K562 (cell line): Measurements from ENCODE around the gene MAN1A1. TPM values are rescaled to one million over a fixed set of nuclear protein-coding genes. Genes with fewer than 3 reads are reported as not detected.

Experiments
- ATAC-seq: fragments of 200-7000 bp; cut with Tn5 transposase; 3 replicates; pipeline ENCODE4 v1.9.1; 2020; ENCODE audit warnings: moderate library complexity
- BruUV-seq: library from RNA; stranded (reverse); fragments of 400-500 nt; replicated peaks from 2 replicates; lab custom pipeline; 2021; lab: Mats Ljungman, UMichigan
- CTCF ChIA-PET: fragments of 300-600 bp; formaldehyde crosslinking; extraction: SDS; loops from one replicate; lab custom pipeline; 2021; ENCODE audit warnings: low intra/inter-chr PET ratio; lab: Yijun Ruan, JAX
- POLR2A ChIA-PET: fragments of 300-600, 350-650 bp; sonication (Branson Sonifier 250); formaldehyde crosslinking; extraction: SDS; loops from one replicate; lab custom pipeline; 2021; ENCODE audit warnings: antibody characterized with exemption, inconsistent platforms; lab: Yijun Ruan, JAX
- DNase-seq, 4 experiments: peaks; one replicate each; pipeline versions ENCODE4 v3.0.0 to v3.0.0-alpha.2; 2011 to 2018; ENCODE audit warnings: low spot score in 3 of 4, mixed read lengths in 3 of 4; ENCODE audit errors: extremely low read depth in 1 of 4
- FAIRE-seq: peaks from 2 replicates; lab custom pipeline; 2011; peaks lifted over from hg19 to GRCh38; lab: Jason Lieb, UNC
- H2AFZ ChIP-seq: 2 replicates; pipeline ENCODE4 v1.6.0; 2011; ENCODE audit warnings: low read depth, low read length, control low read depth, inconsistent platforms
- H3K27ac ChIP-seq: fragments of 200-600 bp; 3 replicates; pipeline ENCODE4 v1.8.0; 2011; ENCODE audit warnings: low read depth, mild to moderate bottlenecking, control low read depth, inconsistent platforms, low read length, moderate library complexity, mixed read lengths; ENCODE audit errors: extremely low read depth
- H3K27me3 ChIP-seq, 2 experiments: fragments of 300-600 bp in 1 of 2; 2 replicates in 1 of 2; 3 replicates in 1 of 2; pipeline versions ENCODE4 v1.6.0 to v1.8.0; 2011; ENCODE audit warnings: inconsistent platforms in 2 of 2, low read length in 2 of 2, mild to moderate bottlenecking in 1 of 2, mixed read lengths in 1 of 2, moderate library complexity in 1 of 2; ENCODE audit not compliant: control insufficient read depth in 2 of 2, insufficient read depth in 2 of 2
- H3K36me3 ChIP-seq: fragments of 300-600 bp; 3 replicates; pipeline ENCODE4 v1.8.0; 2011; ENCODE audit warnings: mild to moderate bottlenecking, low read length, inconsistent platforms; ENCODE audit not compliant: control insufficient read depth, insufficient read depth
- H3K4me1 ChIP-seq, 2 experiments: fragments of 200-600 bp in 1 of 2; replicated peaks in 1 of 2; 2 replicates in 1 of 2; 3 replicates in 1 of 2; pipeline versions ENCODE4 v1.5.1 to v1.8.0; 2011; ENCODE audit warnings: inconsistent platforms in 2 of 2, low read length in 2 of 2, mild to moderate bottlenecking in 1 of 2, mixed read lengths in 1 of 2, moderate library complexity in 1 of 2; ENCODE audit not compliant: control insufficient read depth in 2 of 2, insufficient read depth in 2 of 2
- H3K4me2 ChIP-seq: 2 replicates; pipeline ENCODE4 v1.6.1; 2011; ENCODE audit warnings: low read length, control low read depth, inconsistent platforms, mixed read lengths; ENCODE audit not compliant: insufficient read depth
- H3K4me3 ChIP-seq: fragments of 200-600 bp; sonication (generic), shearing (Covaris generic); 2 replicates; pipeline ENCODE4 v1.5.1; 2016; ENCODE audit warnings: control low read depth, inconsistent platforms
- H3K79me2 ChIP-seq: fragments of 200-600 bp; 3 replicates; pipeline ENCODE4 v1.8.0; 2011; ENCODE audit warnings: low read length, inconsistent platforms; ENCODE audit not compliant: control insufficient read depth, insufficient read depth
- H3K9ac ChIP-seq, 2 experiments: 2 replicates each; pipeline versions ENCODE4 v1.6.0 to v1.6.1; 2011; ENCODE audit warnings: low read depth in 2 of 2, low read length in 2 of 2, control low read depth in 1 of 2, inconsistent platforms in 1 of 2, mild to moderate bottlenecking in 1 of 2, mixed read lengths in 1 of 2; ENCODE audit not compliant: insufficient read depth in 1 of 2
- H3K9me1 ChIP-seq: one replicate; pipeline ENCODE4 v1.6.0; 2011; ENCODE audit warnings: inconsistent platforms, mild to moderate bottlenecking, low read length, moderate library complexity; ENCODE audit not compliant: control insufficient read depth, insufficient read depth
- H3K9me3 ChIP-seq: replicated peaks from 2 replicates; pipeline ENCODE4 v1.5.1; 2011; ENCODE audit warnings: low read depth, low read length, inconsistent platforms; ENCODE audit not compliant: control insufficient read depth, insufficient read depth
- H4K20me1 ChIP-seq: replicated peaks from 2 replicates; pipeline ENCODE4 v1.6.1; 2011; ENCODE audit warnings: low read length, inconsistent platforms, mixed read lengths; ENCODE audit not compliant: control insufficient read depth, insufficient read depth
- ARID3A ChIP-seq: IDR thresholded peaks from 2 replicates; pipeline ENCODE4 v1.6.1; 2012; ENCODE audit warnings: low read depth, low read length, improper control_type of control experiment, borderline replicate concordance
- BACH1 ChIP-seq: fragments of 200-800 bp; sonication (Bioruptor generic); IDR thresholded peaks from 2 replicates; pipeline ENCODE4 v1.6.1; 2016; ENCODE audit warnings: missing genetic modification characterization, missing compliant biosample characterization
- CBFB ChIP-seq: sonication (generic); formaldehyde crosslinking; IDR thresholded peaks from 2 replicates; pipeline ENCODE4 v1.4.0; 2020; ENCODE audit warnings: mild to moderate bottlenecking, missing genetic modification reagents
- CHD2 ChIP-seq: IDR thresholded peaks from 2 replicates; pipeline ENCODE4 v1.6.1; 2011; ENCODE audit warnings: low read depth, low read length
- ERF ChIP-seq: fragments of 450-650 bp; formaldehyde crosslinking; IDR thresholded peaks from 2 replicates; pipeline ENCODE4 v1.4.0; 2020; ENCODE audit warnings: mild to moderate bottlenecking, mixed read lengths
- ETV1 ChIP-seq: fragments of 450-650 bp; conservative IDR thresholded peaks from 2 replicates; pipeline ENCODE4 v1.6.1; 2016; ENCODE audit warnings: missing genetic modification characterization, control low read depth, low read depth, missing compliant biosample characterization
- HDAC1 ChIP-seq, 2 experiments: fragments of 450-650 bp; IDR thresholded peaks; 2 replicates each; pipeline ENCODE4 v1.6.1; 2016 to 2017; ENCODE audit warnings: inconsistent platforms in 1 of 2, mild to moderate bottlenecking in 1 of 2, moderate library complexity in 1 of 2
- JUN ChIP-seq, 2 experiments: sonication (generic) in 1 of 2; formaldehyde crosslinking in 1 of 2; IDR thresholded peaks; 2 replicates each; pipeline versions ENCODE4 v1.6.1 to v1.8.0; 2012 to 2022; ENCODE audit warnings: borderline replicate concordance in 2 of 2, mild to moderate bottlenecking in 2 of 2, improper control_type of control experiment in 1 of 2, low read depth in 1 of 2, low read length in 1 of 2, missing genetic modification reagents in 1 of 2
- KLF16 ChIP-seq: IDR thresholded peaks from 2 replicates; pipeline ENCODE4 v1.6.1; 2016; ENCODE audit warnings: antibody characterized with exemption
- NFE2L1 ChIP-seq: fragments of 450-650 bp; IDR thresholded peaks from 2 replicates; pipeline ENCODE4 v1.6.1; 2016; ENCODE audit warnings: missing genetic modification characterization, low read depth, mild to moderate bottlenecking, missing compliant biosample characterization, moderate library complexity, borderline replicate concordance
- PRMT5 ChIP-seq: sonication (generic); formaldehyde crosslinking; IDR thresholded peaks from 2 replicates; pipeline ENCODE4 v1.5.0; 2020; ENCODE audit warnings: missing genetic modification reagents
- SMAD3 ChIP-seq: fragments of 450-650 bp; formaldehyde crosslinking; conservative IDR thresholded peaks from 2 replicates; pipeline ENCODE4 v1.4.0; 2020; ENCODE audit warnings: mild to moderate bottlenecking
- STAT6 ChIP-seq: sonication (generic); formaldehyde crosslinking; IDR thresholded peaks from 2 replicates; pipeline ENCODE4 v1.8.1; 2023; ENCODE audit warnings: mild to moderate bottlenecking, missing genetic modification reagents
- ZFP36 ChIP-seq: fragments of 150-350 bp; IDR thresholded peaks from 2 replicates; pipeline ENCODE4 v1.6.1; 2018; ENCODE audit warnings: low read length, low read depth; ENCODE audit not compliant: partially characterized antibody
- ZNF449 ChIP-seq: fragments of 250-450 bp; sonication (Bioruptor Pico); IDR thresholded peaks from 2 replicates; pipeline ENCODE4 v1.8.0; 2022; ENCODE audit warnings: moderate library complexity, mild to moderate bottlenecking, inconsistent platforms
- WGBS: fragments of 100-300 bp; shearing (Covaris generic); methylation state at CpG from one replicate; pipeline ENCODE4 v1.1.6; 2016; ENCODE audit warnings: low coverage, mixed read lengths; ENCODE audit not compliant: insufficient coverage; ENCODE audit errors: missing lambda C conversion rate; 5-methylcytosine and 5-hydroxymethylcytosine counted together
- in situ Hi-C: fragments of 300-500 bp; cut with MboI; formaldehyde crosslinking; loops from 4 replicates; pipeline ENCODE4 v1.15.0; 2018; ENCODE audit warnings: inconsistent platforms, mixed read lengths
- intact Hi-C: fragments of 100-400 bp; cut with micrococcal nuclease; formaldehyde crosslinking; loops from 2 replicates; pipeline ENCODE4 v1.14.2; 2022
- polyA plus RNA-seq, 8 experiments: library from polyadenylated mRNA; depleted of rRNA in 4 of 8; stranded (reverse) in 5 of 8; unstranded in 3 of 8; fragments of >200 nt; fragmentation: Nextera tagmentation in 2 of 8; fragmentation: Illumina TruSeq in 1 of 8; extraction: Ambion mirVana in 2 of 8; extraction: Trizol in 1 of 8; gene quantifications; 2 replicates each; pipeline versions ENCODE4 v1.2.1 to v1.2.3, GENCODE V29; 2011 to 2014; ENCODE audit warnings: inconsistent platforms in 1 of 8, missing spikeins in 1 of 8
- total RNA-seq, 7 experiments: library from RNA; depleted of rRNA in 6 of 7; stranded (reverse); fragments of >200 nt in 6 of 7; fragmentation: Illumina TruSeq in 2 of 7; extraction: Trizol in 2 of 7; gene quantifications; 2 replicates each; pipeline versions ENCODE4 v1.2.1 to v1.2.3, GENCODE V29; 2011 to 2021; ENCODE audit warnings: low replicate concordance in 1 of 7

MAN1A1 gene
- total and polyA plus RNA-seq, 9 of the 15 experiments (the other 6 are each of a cell fraction or from before 2014, with no cell fraction given) = 24.5 to 78.4 (median 59.7) TPM

GRCh38 chr6:119347466-119348095 is 2.0 kb downstream of the MAN1A1 start:
- peak overlapping the region; percentile 77 for H3K4me3 ChIP-seq
- ATAC-seq (peak; percentile 33), FAIRE-seq (peak; percentile 84), DNase-seq (peak; percentile 47 to 85 (median 62))
- WGBS = 0% methylated on average over 16 of the region's 16 CpGs
- H3K27ac ChIP-seq = peak overlapping the region; percentile 89
- intact Hi-C loops (loop anchor here (2.0 to 5.0 kb wide), 4 partner anchors 35 to 455 kb away; partner anchors contain the start of gene ASF1A), in situ Hi-C loops (loop anchor here (5.0 kb wide), 1 partner anchor 220 kb away; no protein-coding TSS in a partner anchor)
- H3K9ac ChIP-seq = peak overlapping the region; percentile 88 to 94
- H3K36me3 ChIP-seq = peaks cover 47% of the 10 kb centered on the region
- POLR2A ChIA-PET = interaction anchor here (0.6 to 1.9 kb wide), 18 partner anchors 10 to 640 kb away, joined by 3 to 9 read pairs (median 3); no protein-coding TSS in a partner anchor
- H3K4me2 ChIP-seq = peak overlapping the region; percentile 96
- peaks cover 20% of the 10 kb centered on the region for H4K20me1 ChIP-seq
- BruUV-seq = TSS peak; percentile 46
- H3K79me2 ChIP-seq = peaks cover 98% of the 10 kb centered on the region
- no peaks in the 10 kb centered on the region for H3K27me3 ChIP-seq
- H3K9me1 ChIP-seq = no peaks in the 10 kb centered on the region
- H3K9me3 ChIP-seq = no peaks in the 10 kb centered on the region
- H3K4me1 ChIP-seq = peaks cover 17 to 18% of the 10 kb centered on the region in 2 experiments; a peak in 4 of 5 replicates
- H2AFZ ChIP-seq = no peak overlapping the region
- CTCF ChIA-PET = no interaction called here
- TF ChIP-seq ARID3A = 0 out of 2 replicates have a peak, but pooled peaks have one; percentile 27
- no peak for TF ChIP-seq STAT6 (CRISPR knock-in tag)
- TF ChIP-seq HDAC1 (IDR thresholded peaks at IDR 0.05) = peak in 1 of 2 experiments; percentile 77; a peak in 2 of 4 replicates
- no peak for TF ChIP-seq ETV1
- TF ChIP-seq CHD2 = no peak
- no peak for TF ChIP-seq CBFB
- TF ChIP-seq ERF = no peak
- peak; percentile 38; the same call in 1 of the 2 replicates for TF ChIP-seq JUN (IDR thresholded peaks at IDR 0.05; ENCODE audit: borderline replicate concordance, low read depth, low read length)
- no peak for TF ChIP-seq JUN (CRISPR knock-in tag; IDR thresholded peaks at IDR 0.05; ENCODE audit: borderline replicate concordance)
- no peak for TF ChIP-seq PRMT5 (CRISPR knock-in tag)
- no peak for TF ChIP-seq SMAD3 (CRISPR knock-in tag)
- TF ChIP-seq ZFP36 = no peak
- TF ChIP-seq NFE2L1 (tag) = no peak
- TF ChIP-seq ZNF449 (CRISPR knock-in tag) = no peak
- TF ChIP-seq KLF16 = no peak
- peak; percentile 60; the same call in 1 of the 2 replicates for TF ChIP-seq BACH1 (tag)
